Panc1 (cell line): ENCODE measurements around the gene ATP6V1B1. TPM values are rescaled to one million over a fixed set of nuclear protein-coding genes. Genes with fewer than 3 reads are reported as not detected.

Source experiments
- ATAC-seq: fragments of 200-7000 bp; cut with Tn5 transposase; 2 replicates; pipeline ENCODE4 v1.9.1; 2020; ENCODE audit warnings: mild to moderate bottlenecking, moderate library complexity
- BruUV-seq: library from RNA; stranded (reverse); fragments of 400-500 nt; replicated peaks from 2 replicates; lab custom pipeline; 2021; lab: Mats Ljungman, UMichigan
- CTCF ChIA-PET: fragments of 300-600 bp; sonication (Branson Sonifier 250); formaldehyde crosslinking; loops from one replicate; lab custom pipeline; 2022; ENCODE audit warnings: antibody characterized with exemption; lab: Charles Lee
- POLR2A ChIA-PET: fragments of 300-600 bp; sonication (Branson Sonifier 250); formaldehyde crosslinking; loops from one replicate; lab custom pipeline; 2022; ENCODE audit warnings: antibody characterized with exemption; lab: Charles Lee
- DNase-seq: peaks from one replicate; pipeline ENCODE4 v3.0.0-alpha.2; 2010; ENCODE audit warnings: low read depth, low spot score
- H3K27ac ChIP-seq: 2 replicates; pipeline ENCODE4 v1.5.1; 2011; ENCODE audit warnings: mild to moderate bottlenecking, low read length, inconsistent platforms
- H3K27me3 ChIP-seq: fragments of 200-500 bp; sonication (Bioruptor generic); 2 replicates; pipeline ENCODE4 v1.6.0; 2014; ENCODE audit warnings: low read length, inconsistent platforms; ENCODE audit not compliant: control insufficient read depth, insufficient read depth
- H3K36me3 ChIP-seq: fragments of 200-500 bp; sonication (Bioruptor generic); 2 replicates; pipeline ENCODE4 v1.5.1; 2014; ENCODE audit warnings: inconsistent platforms, mild to moderate bottlenecking, low read length, moderate library complexity; ENCODE audit not compliant: control insufficient read depth, insufficient read depth
- H3K4me1 ChIP-seq: 2 replicates; pipeline ENCODE4 v1.5.1; 2011; ENCODE audit warnings: inconsistent platforms, mild to moderate bottlenecking, low read length, moderate library complexity; ENCODE audit not compliant: control insufficient read depth, insufficient read depth
- H3K4me3 ChIP-seq, 2 experiments: 2 replicates each; pipeline ENCODE4 v1.5.1; 2011 to 2012; ENCODE audit warnings: low read depth in 2 of 2, low read length in 2 of 2, mild to moderate bottlenecking in 2 of 2, inconsistent platforms in 1 of 2, moderate library complexity in 1 of 2
- H3K9me3 ChIP-seq: fragments of 200-500 bp; sonication (Bioruptor generic); 2 replicates; pipeline ENCODE4 v1.5.1; 2014; ENCODE audit warnings: low read depth, mild to moderate bottlenecking, inconsistent platforms, low read length, moderate library complexity; ENCODE audit not compliant: control insufficient read depth, insufficient read depth
- POLR2AphosphoS5 ChIP-seq: IDR thresholded peaks from 2 replicates; pipeline ENCODE4 v1.6.1; 2012; ENCODE audit warnings: mild to moderate bottlenecking, low read depth, low read length, moderate library complexity
- SIN3A ChIP-seq: IDR thresholded peaks from 2 replicates; pipeline ENCODE4 v1.6.1; 2012; ENCODE audit warnings: low read depth, mild to moderate bottlenecking, low read length, moderate library complexity, borderline replicate concordance; ENCODE audit not compliant: insufficient read depth
- TCF7L2 ChIP-seq: IDR thresholded peaks from 2 replicates; pipeline ENCODE4 v1.6.1; 2011; ENCODE audit warnings: mild to moderate bottlenecking, low read depth, low read length, inconsistent platforms
- in situ Hi-C: cut with HindIII; loops from 2 replicates; pipeline ENCODE4 v1.10.0; 2016; ENCODE audit warnings: low sequenced_read_pairs, low pct_unique_long_range_greater_than_20kb
- intact Hi-C: fragments of 100-400 bp; cut with micrococcal nuclease; formaldehyde crosslinking; loops from one replicate; pipeline ENCODE4 v1.10.0; 2022; ENCODE audit not compliant: unreplicated experiment
- total RNA-seq: library from RNA; stranded (reverse); gene quantifications from one replicate; pipeline ENCODE4 v1.2.1, GENCODE V29; 2021; ENCODE audit not compliant: unreplicated experiment
- TF ChIP-seq, protein P1 (sequence below): fragments of 450-650 bp; IDR thresholded peaks from 2 replicates; pipeline ENCODE4 v1.5.1; 2017; ENCODE audit warnings: mild to moderate bottlenecking
- TF ChIP-seq, protein P2 (sequence below), 2 experiments: IDR thresholded peaks; 2 replicates each; pipeline ENCODE4 v1.6.1; 2011 to 2012; ENCODE audit warnings: low read depth in 2 of 2, control low read depth in 1 of 2, low read length in 1 of 2, mild to moderate bottlenecking in 1 of 2, moderate library complexity in 1 of 2; ENCODE audit not compliant: insufficient read depth in 1 of 2

Gene ATP6V1B1
- total RNA-seq, 1 experiment from 2014 or later = 0.18 TPM

DNA sequence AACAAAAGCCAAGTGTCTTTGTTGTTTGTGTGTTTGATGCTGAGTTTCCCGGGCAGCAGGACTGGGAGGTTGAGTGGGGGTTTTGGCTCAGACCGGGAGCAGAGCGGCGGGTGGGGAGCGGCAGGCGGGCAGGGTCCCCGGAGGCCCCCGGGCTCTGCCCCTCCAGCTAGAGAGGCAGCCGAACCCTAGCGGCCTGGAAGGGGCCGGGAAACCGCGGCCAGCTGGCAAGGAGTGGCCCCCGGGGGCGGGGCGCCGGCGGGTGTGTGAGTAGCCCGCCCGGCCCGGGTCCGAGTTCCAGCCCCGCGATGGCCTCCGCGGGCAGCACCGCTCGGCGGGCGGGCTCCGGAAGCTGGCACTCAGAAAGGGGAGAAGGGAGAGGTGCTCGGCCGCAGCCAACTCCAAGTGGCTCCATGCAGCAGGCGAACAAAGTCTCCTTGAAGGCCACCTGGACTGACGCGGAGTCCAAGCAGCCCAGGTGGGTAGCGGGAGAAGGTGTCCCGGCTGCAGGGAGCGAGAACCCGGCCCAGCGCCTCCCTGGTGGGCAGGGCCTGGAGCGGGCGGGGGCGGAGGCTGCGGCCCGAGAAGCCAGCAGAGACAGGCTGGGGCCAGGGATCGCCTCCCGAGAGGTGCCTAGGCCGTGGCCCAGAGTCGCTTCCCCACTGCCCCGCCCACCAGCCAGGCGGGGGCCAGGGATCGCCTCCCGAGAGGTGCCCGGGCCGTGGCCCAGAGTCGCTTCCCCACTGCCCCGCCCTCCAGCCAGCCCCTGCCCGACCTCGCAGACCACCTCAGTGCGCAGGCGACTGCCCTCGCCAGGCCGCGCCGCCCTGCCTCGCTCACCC is 42.9 kb downstream of the ATP6V1B1 start, which contains the start of gene ANKRD53:
ANKRD53 (plus strand) TSS at position 290 of the 839 bp plus-strand sequence; CDS start at position 306, 16 bp downstream.
- intact Hi-C loops (no loop called here), in situ Hi-C loops (no loop called here)
- Histone ChIP-seq H3K4me3 (peak within 1 kb of the TSS; percentile 26 to 47), H3K27ac (no peak within 1 kb of the TSS), H3K36me3 (no peaks in the 10 kb centered on the region), H3K27me3 (peaks cover 5% of the 10 kb centered on the region; the same call in 1 of the 2 replicates), H3K4me1 (peaks cover 5% of the 10 kb centered on the region), H3K9me3 (no peaks in the 10 kb centered on the region)
- ATAC-seq (peak; percentile 62), DNase-seq (no peak)
- no TSS peak for BruUV-seq
- ChIA-PET POLR2A (no interaction called here), CTCF (interaction anchor here (0.7 to 1.2 kb wide), 2 partner anchors 30 to 84 kb away, joined by 3 to 4 read pairs; no protein-coding TSS in a partner anchor)
- TF ChIP-seq, protein P1, sequence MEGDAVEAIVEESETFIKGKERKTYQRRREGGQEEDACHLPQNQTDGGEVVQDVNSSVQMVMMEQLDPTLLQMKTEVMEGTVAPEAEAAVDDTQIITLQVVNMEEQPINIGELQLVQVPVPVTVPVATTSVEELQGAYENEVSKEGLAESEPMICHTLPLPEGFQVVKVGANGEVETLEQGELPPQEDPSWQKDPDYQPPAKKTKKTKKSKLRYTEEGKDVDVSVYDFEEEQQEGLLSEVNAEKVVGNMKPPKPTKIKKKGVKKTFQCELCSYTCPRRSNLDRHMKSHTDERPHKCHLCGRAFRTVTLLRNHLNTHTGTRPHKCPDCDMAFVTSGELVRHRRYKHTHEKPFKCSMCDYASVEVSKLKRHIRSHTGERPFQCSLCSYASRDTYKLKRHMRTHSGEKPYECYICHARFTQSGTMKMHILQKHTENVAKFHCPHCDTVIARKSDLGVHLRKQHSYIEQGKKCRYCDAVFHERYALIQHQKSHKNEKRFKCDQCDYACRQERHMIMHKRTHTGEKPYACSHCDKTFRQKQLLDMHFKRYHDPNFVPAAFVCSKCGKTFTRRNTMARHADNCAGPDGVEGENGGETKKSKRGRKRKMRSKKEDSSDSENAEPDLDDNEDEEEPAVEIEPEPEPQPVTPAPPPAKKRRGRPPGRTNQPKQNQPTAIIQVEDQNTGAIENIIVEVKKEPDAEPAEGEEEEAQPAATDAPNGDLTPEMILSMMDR = no peak
- TF ChIP-seq POLR2AphosphoS5 (no peak), TCF7L2 (no peak), SIN3A (no peak)
- TF ChIP-seq, protein P2, sequence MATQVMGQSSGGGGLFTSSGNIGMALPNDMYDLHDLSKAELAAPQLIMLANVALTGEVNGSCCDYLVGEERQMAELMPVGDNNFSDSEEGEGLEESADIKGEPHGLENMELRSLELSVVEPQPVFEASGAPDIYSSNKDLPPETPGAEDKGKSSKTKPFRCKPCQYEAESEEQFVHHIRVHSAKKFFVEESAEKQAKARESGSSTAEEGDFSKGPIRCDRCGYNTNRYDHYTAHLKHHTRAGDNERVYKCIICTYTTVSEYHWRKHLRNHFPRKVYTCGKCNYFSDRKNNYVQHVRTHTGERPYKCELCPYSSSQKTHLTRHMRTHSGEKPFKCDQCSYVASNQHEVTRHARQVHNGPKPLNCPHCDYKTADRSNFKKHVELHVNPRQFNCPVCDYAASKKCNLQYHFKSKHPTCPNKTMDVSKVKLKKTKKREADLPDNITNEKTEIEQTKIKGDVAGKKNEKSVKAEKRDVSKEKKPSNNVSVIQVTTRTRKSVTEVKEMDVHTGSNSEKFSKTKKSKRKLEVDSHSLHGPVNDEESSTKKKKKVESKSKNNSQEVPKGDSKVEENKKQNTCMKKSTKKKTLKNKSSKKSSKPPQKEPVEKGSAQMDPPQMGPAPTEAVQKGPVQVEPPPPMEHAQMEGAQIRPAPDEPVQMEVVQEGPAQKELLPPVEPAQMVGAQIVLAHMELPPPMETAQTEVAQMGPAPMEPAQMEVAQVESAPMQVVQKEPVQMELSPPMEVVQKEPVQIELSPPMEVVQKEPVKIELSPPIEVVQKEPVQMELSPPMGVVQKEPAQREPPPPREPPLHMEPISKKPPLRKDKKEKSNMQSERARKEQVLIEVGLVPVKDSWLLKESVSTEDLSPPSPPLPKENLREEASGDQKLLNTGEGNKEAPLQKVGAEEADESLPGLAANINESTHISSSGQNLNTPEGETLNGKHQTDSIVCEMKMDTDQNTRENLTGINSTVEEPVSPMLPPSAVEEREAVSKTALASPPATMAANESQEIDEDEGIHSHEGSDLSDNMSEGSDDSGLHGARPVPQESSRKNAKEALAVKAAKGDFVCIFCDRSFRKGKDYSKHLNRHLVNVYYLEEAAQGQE (IDR thresholded peaks at IDR 0.05; ENCODE audit: insufficient read depth in 1 of 2, low read depth in 2 of 2, low read length in 1 of 2) = no peak

DNA sequence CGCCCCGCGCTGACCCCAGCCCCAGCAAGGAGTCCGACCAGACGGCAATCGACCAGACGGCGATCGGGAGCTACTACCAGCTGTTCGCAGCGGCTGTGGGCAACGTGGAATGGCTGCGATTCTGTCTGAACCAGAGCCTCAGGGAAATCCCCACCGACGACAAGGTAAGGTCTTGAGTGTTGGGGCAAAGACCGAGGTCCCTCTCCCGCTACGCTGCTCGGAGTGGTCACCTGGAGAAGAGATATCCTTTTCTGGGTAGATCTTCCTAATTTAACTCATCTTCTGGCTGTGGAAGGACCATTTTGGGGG is 43.4 kb downstream of the ATP6V1B1 start:
- POLR2A ChIA-PET = no interaction called here

More for the DNA sequence above, 43.4 kb downstream of the ATP6V1B1 start:
- Histone ChIP-seq H3K27me3 (no peaks in the 10 kb centered on the region; the same call in 1 of the 2 replicates), H3K4me3 (no peak overlapping the region), H3K27ac (no peak overlapping the region), H3K9me3 (no peaks in the 10 kb centered on the region), H3K36me3 (no peaks in the 10 kb centered on the region), H3K4me1 (peaks cover 5% of the 10 kb centered on the region)
- BruUV-seq = no TSS peak
- no peak for DNase-seq
- no peak for ATAC-seq
- intact Hi-C loops = no loop called here
- in situ Hi-C loops = no loop called here
- CTCF ChIA-PET = interaction anchor here (0.6 kb wide), 1 partner anchor 580 kb away, joined by 4 read pairs; no protein-coding TSS in a partner anchor
- TF ChIP-seq, protein P2 (IDR thresholded peaks at IDR 0.05; ENCODE audit: insufficient read depth in 1 of 2, low read depth in 2 of 2, low read length in 1 of 2) = no peak
- TF ChIP-seq, protein P1 = no peak
- TF ChIP-seq TCF7L2 (no peak), SIN3A (no peak), POLR2AphosphoS5 (no peak)
